SK-N-MC (cell line): ENCODE data around the gene DDX51.
"Not testable (repeated sequence)": the region's sequence is repeated elsewhere in the genome, so short reads cannot be mapped to it uniquely, and the experiment has no call there.

Experiments
- EZH2 ChIP-seq: fragments of 200-600 bp; sonication (generic); IDR thresholded peaks from one replicate; pipeline ENCODE4 v1.6.1; 2017; ENCODE audit warnings: antibody characterized with exemption
- FOXP2 ChIP-seq: optimal IDR thresholded peaks from 2 replicates; pipeline ENCODE3; 2011; ENCODE audit warnings: mild to moderate bottlenecking, moderate library complexity; ENCODE audit not compliant: insufficient read depth; ENCODE audit errors: extremely low read length, control extremely low read depth
- POLR2AphosphoS5 ChIP-seq: IDR thresholded peaks from 2 replicates; pipeline ENCODE4 v1.6.1; 2012; ENCODE audit warnings: mild to moderate bottlenecking, low read depth, low read length, borderline replicate concordance

- not testable (repeated sequence) for TF ChIP-seq POLR2AphosphoS5, EZH2, FOXP2
Measured at GRCh38 chr12:132149526-132149925, 5.4 kb upstream of the DDX51 start.
